K562 (cell line): ENCODE data around the gene SLC4A3. TPM values are rescaled to one million over a fixed set of nuclear protein-coding genes. Genes with fewer than 3 reads are reported as not detected.

Experiments used
- ATAC-seq: fragments of 200-7000 bp; cut with Tn5 transposase; 3 replicates; pipeline ENCODE4 v1.9.1; 2020; ENCODE audit warnings: moderate library complexity
- BruUV-seq: library from RNA; stranded (reverse); fragments of 400-500 nt; replicated peaks from 2 replicates; lab custom pipeline; 2021; lab: Mats Ljungman, UMichigan
- CTCF ChIA-PET: fragments of 300-600 bp; formaldehyde crosslinking; extraction: SDS; loops from one replicate; lab custom pipeline; 2021; ENCODE audit warnings: low intra/inter-chr PET ratio; lab: Yijun Ruan, JAX
- POLR2A ChIA-PET: fragments of 300-600, 350-650 bp; sonication (Branson Sonifier 250); formaldehyde crosslinking; extraction: SDS; loops from one replicate; lab custom pipeline; 2021; ENCODE audit warnings: antibody characterized with exemption, inconsistent platforms; lab: Yijun Ruan, JAX
- DNase-seq, 4 experiments: peaks; one replicate each; pipeline versions ENCODE4 v3.0.0 to v3.0.0-alpha.2; 2011 to 2018; ENCODE audit warnings: low spot score in 3 of 4, mixed read lengths in 3 of 4; ENCODE audit errors: extremely low read depth in 1 of 4
- FAIRE-seq: peaks from 2 replicates; lab custom pipeline; 2011; peaks lifted over from hg19 to GRCh38; lab: Jason Lieb, UNC
- H2AFZ ChIP-seq: 2 replicates; pipeline ENCODE4 v1.6.0; 2011; ENCODE audit warnings: low read depth, low read length, control low read depth, inconsistent platforms
- H3K27ac ChIP-seq: fragments of 200-600 bp; 3 replicates; pipeline ENCODE4 v1.8.0; 2011; ENCODE audit warnings: low read depth, mild to moderate bottlenecking, control low read depth, inconsistent platforms, low read length, moderate library complexity, mixed read lengths; ENCODE audit errors: extremely low read depth
- H3K27me3 ChIP-seq, 2 experiments: fragments of 300-600 bp in 1 of 2; 2 replicates in 1 of 2; 3 replicates in 1 of 2; pipeline versions ENCODE4 v1.6.0 to v1.8.0; 2011; ENCODE audit warnings: inconsistent platforms in 2 of 2, low read length in 2 of 2, mild to moderate bottlenecking in 1 of 2, mixed read lengths in 1 of 2, moderate library complexity in 1 of 2; ENCODE audit not compliant: control insufficient read depth in 2 of 2, insufficient read depth in 2 of 2
- H3K36me3 ChIP-seq: fragments of 300-600 bp; 3 replicates; pipeline ENCODE4 v1.8.0; 2011; ENCODE audit warnings: mild to moderate bottlenecking, low read length, inconsistent platforms; ENCODE audit not compliant: control insufficient read depth, insufficient read depth
- H3K4me1 ChIP-seq, 2 experiments: fragments of 200-600 bp in 1 of 2; replicated peaks in 1 of 2; 2 replicates in 1 of 2; 3 replicates in 1 of 2; pipeline versions ENCODE4 v1.5.1 to v1.8.0; 2011; ENCODE audit warnings: inconsistent platforms in 2 of 2, low read length in 2 of 2, mild to moderate bottlenecking in 1 of 2, mixed read lengths in 1 of 2, moderate library complexity in 1 of 2; ENCODE audit not compliant: control insufficient read depth in 2 of 2, insufficient read depth in 2 of 2
- H3K4me2 ChIP-seq: 2 replicates; pipeline ENCODE4 v1.6.1; 2011; ENCODE audit warnings: low read length, control low read depth, inconsistent platforms, mixed read lengths; ENCODE audit not compliant: insufficient read depth
- H3K4me3 ChIP-seq: fragments of 200-600 bp; sonication (generic), shearing (Covaris generic); 2 replicates; pipeline ENCODE4 v1.5.1; 2016; ENCODE audit warnings: control low read depth, inconsistent platforms
- H3K79me2 ChIP-seq: fragments of 200-600 bp; 3 replicates; pipeline ENCODE4 v1.8.0; 2011; ENCODE audit warnings: low read length, inconsistent platforms; ENCODE audit not compliant: control insufficient read depth, insufficient read depth
- H3K9ac ChIP-seq, 2 experiments: 2 replicates each; pipeline versions ENCODE4 v1.6.0 to v1.6.1; 2011; ENCODE audit warnings: low read depth in 2 of 2, low read length in 2 of 2, control low read depth in 1 of 2, inconsistent platforms in 1 of 2, mild to moderate bottlenecking in 1 of 2, mixed read lengths in 1 of 2; ENCODE audit not compliant: insufficient read depth in 1 of 2
- H3K9me1 ChIP-seq: one replicate; pipeline ENCODE4 v1.6.0; 2011; ENCODE audit warnings: inconsistent platforms, mild to moderate bottlenecking, low read length, moderate library complexity; ENCODE audit not compliant: control insufficient read depth, insufficient read depth
- H3K9me3 ChIP-seq: replicated peaks from 2 replicates; pipeline ENCODE4 v1.5.1; 2011; ENCODE audit warnings: low read depth, low read length, inconsistent platforms; ENCODE audit not compliant: control insufficient read depth, insufficient read depth
- H4K20me1 ChIP-seq: replicated peaks from 2 replicates; pipeline ENCODE4 v1.6.1; 2011; ENCODE audit warnings: low read length, inconsistent platforms, mixed read lengths; ENCODE audit not compliant: control insufficient read depth, insufficient read depth
- BCOR ChIP-seq: fragments of 450-650 bp; IDR thresholded peaks from 2 replicates; pipeline ENCODE4 v1.6.1; 2016
- KDM1A ChIP-seq, 2 experiments: fragments of 450-650 bp; IDR thresholded peaks; 2 replicates each; pipeline ENCODE4 v1.6.1; 2016; ENCODE audit warnings: mild to moderate bottlenecking in 2 of 2
- L3MBTL2 ChIP-seq: fragments of 450-650 bp; IDR thresholded peaks from 2 replicates; pipeline ENCODE4 v1.6.1; 2016; ENCODE audit warnings: mild to moderate bottlenecking, moderate library complexity
- MBD1 ChIP-seq: fragments of 250-450 bp; sonication (Bioruptor Pico); IDR thresholded peaks from 2 replicates; pipeline ENCODE4 v1.8.0; 2022; ENCODE audit warnings: inconsistent platforms
- RBM25 ChIP-seq: fragments of 200-400 bp; formaldehyde crosslinking; IDR thresholded peaks from 2 replicates; pipeline ENCODE4 v1.6.1; 2018; ENCODE audit warnings: low read length, low read depth, moderate library complexity; ENCODE audit not compliant: severe bottlenecking
- ZFP36 ChIP-seq: fragments of 150-350 bp; IDR thresholded peaks from 2 replicates; pipeline ENCODE4 v1.6.1; 2018; ENCODE audit warnings: low read length, low read depth; ENCODE audit not compliant: partially characterized antibody
- WGBS: fragments of 100-300 bp; shearing (Covaris generic); methylation state at CpG from one replicate; pipeline ENCODE4 v1.1.6; 2016; ENCODE audit warnings: low coverage, mixed read lengths; ENCODE audit not compliant: insufficient coverage; ENCODE audit errors: missing lambda C conversion rate; 5-methylcytosine and 5-hydroxymethylcytosine counted together
- in situ Hi-C: fragments of 300-500 bp; cut with MboI; formaldehyde crosslinking; loops from 4 replicates; pipeline ENCODE4 v1.15.0; 2018; ENCODE audit warnings: inconsistent platforms, mixed read lengths
- intact Hi-C: fragments of 100-400 bp; cut with micrococcal nuclease; formaldehyde crosslinking; loops from 2 replicates; pipeline ENCODE4 v1.14.2; 2022
- polyA plus RNA-seq, 8 experiments: library from polyadenylated mRNA; depleted of rRNA in 4 of 8; stranded (reverse) in 5 of 8; unstranded in 3 of 8; fragments of >200 nt; fragmentation: Nextera tagmentation in 2 of 8; fragmentation: Illumina TruSeq in 1 of 8; extraction: Ambion mirVana in 2 of 8; extraction: Trizol in 1 of 8; gene quantifications; 2 replicates each; pipeline versions ENCODE4 v1.2.1 to v1.2.3, GENCODE V29; 2011 to 2014; ENCODE audit warnings: inconsistent platforms in 1 of 8, missing spikeins in 1 of 8
- total RNA-seq, 7 experiments: library from RNA; depleted of rRNA in 6 of 7; stranded (reverse); fragments of >200 nt in 6 of 7; fragmentation: Illumina TruSeq in 2 of 7; extraction: Trizol in 2 of 7; gene quantifications; 2 replicates each; pipeline versions ENCODE4 v1.2.1 to v1.2.3, GENCODE V29; 2011 to 2021; ENCODE audit warnings: low replicate concordance in 1 of 7

The SLC4A3 gene
- total and polyA plus RNA-seq, 9 of the 15 experiments (the other 6 are each of a cell fraction or from before 2014, with no cell fraction given), result 0.04 to 0.31 (median 0.16) TPM; not detected in 5

GRCh38 chr2:219663116-219663762 is 35.8 kb downstream of the SLC4A3 start:
- ChIA-PET POLR2A (interaction anchor here (1.9 kb wide), 1 partner anchor 11 kb away, joined by 10 read pairs; no protein-coding TSS in a partner anchor), CTCF (no interaction called here)
- H3K36me3 ChIP-seq, result no peaks in the 10 kb centered on the region
- peak overlapping the region; percentile 14 to 38; a peak in 3 of 4 replicates for H3K9ac ChIP-seq
- no peak overlapping the region for H3K4me3 ChIP-seq
- H3K79me2 ChIP-seq, result no peaks in the 10 kb centered on the region
- no peaks in the 10 kb centered on the region for H3K27me3 ChIP-seq
- peak overlapping the region; percentile 80; the same call in 2 of the 3 replicates for H3K27ac ChIP-seq
- peak overlapping the region; percentile 60 for H3K4me2 ChIP-seq
- ATAC-seq (peak; percentile 21), FAIRE-seq (no peak), DNase-seq (peak in 1 of 4 experiments; percentile 45)
- peaks cover 13 to 48% of the 10 kb centered on the region in 2 experiments; a peak in 4 of 5 replicates for H3K4me1 ChIP-seq
- H3K9me1 ChIP-seq, result peaks cover 3% of the 10 kb centered on the region
- no peaks in the 10 kb centered on the region for H4K20me1 ChIP-seq
- BruUV-seq, result no TSS peak
- intact Hi-C loops (no loop called here), in situ Hi-C loops (no loop called here)
- H2AFZ ChIP-seq, result peak overlapping the region; percentile 76; the same call in 1 of the 2 replicates
- H3K9me3 ChIP-seq, result peaks cover 9% of the 10 kb centered on the region; the same call in 1 of the 2 replicates
- TF ChIP-seq RBM25 (peak; percentile 65), L3MBTL2 (no peak), BCOR (peak; percentile 87), MBD1 (CRISPR knock-in tag) (no peak), KDM1A (IDR thresholded peaks at IDR 0.05) (peak; percentile 14 to 54; a peak in 2 of 4 replicates), ZFP36 (peak; percentile 24)
- whole genome bisulfite sequencing, result 33% methylated on average over 11 of the region's 11 CpGs
